Cardiac muscle cell (in vitro differentiated cells and primary cell): ENCODE data around the gene PGF. TPM values are rescaled to one million over a fixed set of nuclear protein-coding genes. Genes with fewer than 3 reads are reported as not detected.

ENCODE experiments used
- DNase-seq, 2 donors: peaks; one replicate each; pipeline versions ENCODE4 v3.0.0 to v3.0.0-alpha.2; 2010 to 2017; ENCODE audit warnings: low read depth in 1 of 2, low spot score in 1 of 2
- H3K27ac ChIP-seq: fragments of 200-600 bp; sonication (generic); 2 replicates; pipeline ENCODE4 v1.5.1; 2016
- H3K27me3 ChIP-seq: fragments of 200-600 bp; sonication (generic); 2 replicates; pipeline ENCODE4 v1.6.0; 2016; ENCODE audit warnings: control low read depth
- H3K36me3 ChIP-seq: fragments of 200-600 bp; sonication (generic); 2 replicates; pipeline ENCODE4 v1.5.1; 2016; ENCODE audit warnings: control low read depth
- H3K4me1 ChIP-seq: fragments of 200-600 bp; sonication (generic); 2 replicates; pipeline ENCODE4 v1.8.1; 2017; ENCODE audit warnings: low read depth, mild to moderate bottlenecking, mixed run types
- H3K4me3 ChIP-seq: fragments of 200-600 bp; sonication (generic); 2 replicates; pipeline ENCODE4 v1.5.1; 2016; ENCODE audit warnings: mild to moderate bottlenecking
- H3K9me3 ChIP-seq: fragments of 200-600 bp; sonication (generic); 2 replicates; pipeline ENCODE4 v1.5.1; 2017; ENCODE audit warnings: low read depth, mild to moderate bottlenecking, control low read depth
- CTCF ChIP-seq: IDR thresholded peaks from 2 replicates; pipeline ENCODE4 v1.5.1; 2012; ENCODE audit warnings: low read depth, mild to moderate bottlenecking, low read length
- polyA plus RNA-seq: library from polyadenylated mRNA; unstranded; fragments of >200 nt; fragmentation: Nextera tagmentation; extraction: Ambion mirVana; gene quantifications from 2 replicates; pipeline ENCODE4 v1.2.1, GENCODE V29; 2016
- total RNA-seq: library from RNA; depleted of rRNA; stranded (reverse); fragments of >200 nt; gene quantifications from 2 replicates; pipeline ENCODE4 v1.2.3, GENCODE V29; 2016

PGF gene
- total and polyA plus RNA-seq, 2 experiments from 2014 or later, result 18.1 to 23.5 TPM

GRCh38 chr14:74940956-74941565, 14.3 kb downstream of the PGF start:
- Histone ChIP-seq H3K4me1 (peaks cover 13% of the 10 kb centered on the region), H3K27me3 (no peaks in the 10 kb centered on the region), H3K27ac (peak overlapping the region; percentile 66), H3K36me3 (no peaks in the 10 kb centered on the region), H3K9me3 (no peaks in the 10 kb centered on the region), H3K4me3 (no peak overlapping the region)
- no peak for DNase-seq
- TF ChIP-seq CTCF, result no peak

GRCh38 chr14:74938531-74939495, 16.6 kb downstream of the PGF start:
- peaks cover 29% of the 10 kb centered on the region for H3K4me1 ChIP-seq
- no peak for DNase-seq
- no peak overlapping the region for H3K27ac ChIP-seq

GRCh38 chr14:74937171-74937570, 18.2 kb downstream of the PGF start:
- H3K27me3 ChIP-seq, result no peaks in the 10 kb centered on the region
- H3K4me1 ChIP-seq, result peaks cover 28% of the 10 kb centered on the region
- H3K9me3 ChIP-seq, result no peaks in the 10 kb centered on the region
- no peaks in the 10 kb centered on the region for H3K36me3 ChIP-seq
- no peak overlapping the region for H3K27ac ChIP-seq
- no peak overlapping the region for H3K4me3 ChIP-seq
- no peak for DNase-seq
- no peak for TF ChIP-seq CTCF

More at GRCh38 chr14:74938531-74939495, 16.6 kb downstream of the PGF start:
- Histone ChIP-seq H3K36me3 (no peaks in the 10 kb centered on the region), H3K27me3 (no peaks in the 10 kb centered on the region), H3K9me3 (no peaks in the 10 kb centered on the region), H3K4me3 (no peak overlapping the region)
- no peak for TF ChIP-seq CTCF

GRCh38 chr14:74936731-74937130, 18.7 kb downstream of the PGF start:
- no peak overlapping the region for H3K27ac ChIP-seq
- peaks cover 24% of the 10 kb centered on the region for H3K4me1 ChIP-seq
- no peak for DNase-seq
- no peaks in the 10 kb centered on the region for H3K36me3 ChIP-seq
- no peaks in the 10 kb centered on the region for H3K27me3 ChIP-seq
- no peak overlapping the region for H3K4me3 ChIP-seq
- H3K9me3 ChIP-seq, result no peaks in the 10 kb centered on the region
- TF ChIP-seq CTCF, result no peak

- no peak for TF ChIP-seq CTCF
- H3K4me3 ChIP-seq, result no peak overlapping the region
- DNase-seq, result no peak
- H3K27me3 ChIP-seq, result no peaks in the 10 kb centered on the region
- H3K9me3 ChIP-seq, result no peaks in the 10 kb centered on the region
- no peak overlapping the region for H3K27ac ChIP-seq
- peaks cover 18% of the 10 kb centered on the region for H3K4me1 ChIP-seq
- no peaks in the 10 kb centered on the region for H3K36me3 ChIP-seq
Observed at GRCh38 chr14:74936151-74936550, 19.2 kb downstream of the PGF start.
